Activated CD8-positive, alpha-beta memory T cell treated with anti-CD3 and anti-CD28 coated beads for 48 hours (primary cell): ENCODE data around the gene ZSCAN31.
"Not testable (repeated sequence)": the region's sequence is repeated elsewhere in the genome, so short reads cannot be mapped to it uniquely, and the experiment has no call there.

Source experiments
- DNase-seq, 3 experiments: peaks; one replicate each; pipeline ENCODE4 v3.0.0-alpha.2; 2020; ENCODE audit warnings: low read depth in 2 of 3, low spot score in 2 of 3

Gene ZSCAN31

GRCh38 chr6:28323813-28324424 is 12.0 kb downstream of the ZSCAN31 start:
- no peak for DNase-seq

- DNase-seq, result no peak
These were observed 13.3 kb downstream of the ZSCAN31 start for GRCh38 chr6:28322661-28323060.

- DNase-seq, result not testable (repeated sequence)
These were observed 18.1 kb downstream of the ZSCAN31 start for GRCh38 chr6:28317866-28318265.

GRCh38 chr6:28315628-28316027 is 20.3 kb downstream of the ZSCAN31 start:
- no peak for DNase-seq

GRCh38 chr6:28312939-28313338 is 23.0 kb downstream of the ZSCAN31 start:
- no peak for DNase-seq

GRCh38 chr6:28311139-28311823 is 24.7 kb downstream of the ZSCAN31 start:
- no peak for DNase-seq

GRCh38 chr6:28306363-28306762 is 29.6 kb downstream of the ZSCAN31 start:
- not testable (repeated sequence) for DNase-seq

- no peak for DNase-seq
These were observed 32.4 kb downstream of the ZSCAN31 start for GRCh38 chr6:28303570-28303969.

GRCh38 chr6:28296520-28297060 is 39.4 kb downstream of the ZSCAN31 start:
- no peak for DNase-seq

- no peak for DNase-seq
These were observed 40.6 kb downstream of the ZSCAN31 start for GRCh38 chr6:28295326-28295725.

GRCh38 chr6:28291573-28291972 is 44.4 kb downstream of the ZSCAN31 start:
- no peak for DNase-seq

GRCh38 chr6:28282926-28283325 is 53.0 kb downstream of the ZSCAN31 start:
- no peak for DNase-seq

- peak; percentile 34 to 50 (median 43) for DNase-seq
These were observed 54.5 kb downstream of the ZSCAN31 start, which contains the start of gene PGBD1 for GRCh38 chr6:28281288-28282064. Gene PGBD1, plus strand, starts transcription at chr6:28281572. Its CDS starts 2,242 bp downstream, at chr6:28283814.

GRCh38 chr6:28280595-28281287 is 55.2 kb downstream of the ZSCAN31 start:
- no peak for DNase-seq

- DNase-seq, result no peak
These were observed 58.2 kb downstream of the ZSCAN31 start for GRCh38 chr6:28277746-28278145.

- DNase-seq, result no peak
These were observed 61.1 kb downstream of the ZSCAN31 start for GRCh38 chr6:28274888-28275287.
